H54 (cell line): ENCODE results near the gene REV1.

Experiments used
- DNase-seq: peaks from one replicate; pipeline ENCODE4 v3.0.0; 2011; ENCODE audit warnings: low spot score, mixed read lengths; ENCODE audit not compliant: insufficient read length
- FAIRE-seq: peaks from 3 replicates; lab custom pipeline; 2011; peaks lifted over from hg19 to GRCh38; lab: Jason Lieb, UNC
- POLR2A ChIP-seq: IDR thresholded peaks from 2 replicates; pipeline ENCODE4 v1.6.1; 2011; ENCODE audit warnings: low read depth, mild to moderate bottlenecking, low read length

Gene REV1

GRCh38 chr2:99495115-99495860, 5.5 kb upstream of the REV1 start:
- FAIRE-seq (no peak), DNase-seq (no peak)
- no peak for TF ChIP-seq POLR2A

DNA sequence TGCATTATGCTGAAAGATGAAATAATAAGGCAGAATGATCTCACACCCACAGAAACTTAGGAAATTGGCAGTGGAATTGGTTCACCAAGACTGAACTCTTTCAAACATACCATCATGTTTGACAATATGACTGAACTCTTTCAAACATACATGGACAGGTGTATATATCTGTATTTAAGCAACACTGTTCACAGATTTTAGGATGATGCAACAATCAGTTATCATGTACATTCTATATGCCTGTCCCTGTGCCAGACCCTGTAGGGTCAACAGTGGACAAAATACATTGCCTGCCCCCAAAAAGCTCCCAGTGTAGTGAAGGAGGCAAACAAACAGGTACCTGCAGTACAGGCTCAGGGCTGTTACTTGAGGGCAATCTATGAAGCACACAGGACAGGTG, 2.9 kb upstream of the REV1 start:
- FAIRE-seq, result no peak
- TF ChIP-seq POLR2A, result no peak
- no peak for DNase-seq

GRCh38 chr2:99490623-99491461, 1.0 kb upstream of the REV1 start:
- FAIRE-seq (no peak), DNase-seq (no peak)
- no peak for TF ChIP-seq POLR2A

DNA sequence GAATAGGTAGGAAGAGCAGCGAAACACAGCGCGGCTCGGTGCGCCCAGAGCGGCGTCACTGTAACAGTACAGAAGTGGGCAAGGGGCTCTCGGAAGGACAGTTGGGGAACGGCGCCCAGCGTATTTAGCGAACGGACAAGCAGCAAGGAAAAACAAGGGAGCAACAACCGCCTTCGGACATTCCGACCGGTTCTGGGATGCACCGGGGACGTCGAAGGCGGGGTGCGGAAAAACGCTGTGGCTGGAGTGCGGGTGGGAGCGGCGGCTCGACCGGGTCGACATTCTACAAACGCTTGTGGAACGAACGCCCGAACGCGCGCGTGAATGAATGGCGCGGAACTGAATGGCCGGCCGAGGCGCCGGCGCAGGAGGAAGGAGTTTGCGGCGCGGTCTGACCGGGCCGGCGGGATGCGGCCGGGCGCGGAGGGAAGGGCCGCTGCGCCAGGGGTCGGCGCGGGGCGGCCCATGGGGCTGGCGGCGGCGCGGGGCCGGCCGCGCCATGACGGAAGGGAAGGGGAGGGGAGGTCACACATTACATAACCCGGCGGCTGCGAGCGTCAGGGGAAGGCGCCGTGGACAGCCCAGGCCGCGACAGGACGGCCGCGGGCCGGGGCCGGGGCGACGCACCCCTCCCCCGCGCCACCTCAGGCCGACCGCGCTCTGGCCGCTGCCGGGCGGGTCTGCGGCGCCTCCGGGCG, 605 bp downstream of the REV1 start:
- FAIRE-seq, result no peak

GRCh38 chr2:99488539-99489062, 1.2 kb downstream of the REV1 start:
- no peak for TF ChIP-seq POLR2A
- peak; percentile 38 for FAIRE-seq
- DNase-seq, result peak; percentile 24

More for the DNA sequence above, 605 bp downstream of the REV1 start:
- peak; percentile 44 for DNase-seq
- peak; percentile 25; the same call in 1 of the 2 replicates for TF ChIP-seq POLR2A

DNA sequence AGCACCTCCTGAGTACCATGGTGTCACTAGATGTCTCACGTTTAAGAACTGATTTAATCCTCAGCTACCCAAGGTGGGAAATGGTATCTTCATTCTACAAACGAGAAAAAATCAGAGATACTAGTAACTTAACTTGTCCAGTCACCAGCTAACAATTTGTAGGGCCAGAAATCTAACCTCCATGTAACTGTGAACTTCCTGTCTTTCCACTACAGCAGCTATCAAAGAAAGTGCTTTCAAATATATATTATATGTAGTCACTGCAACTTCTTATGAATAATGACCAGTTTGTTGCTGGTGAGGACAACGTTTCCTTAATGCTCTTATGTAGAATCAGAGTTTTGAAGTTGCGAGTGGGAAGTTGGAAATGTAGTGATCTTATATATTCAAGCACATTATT, 1.9 kb downstream of the REV1 start:
- no peak for DNase-seq
- no peak for FAIRE-seq
- TF ChIP-seq POLR2A, result no peak

GRCh38 chr2:99485824-99486223, 4.0 kb downstream of the REV1 start:
- FAIRE-seq, result no peak
- DNase-seq, result no peak
- TF ChIP-seq POLR2A, result no peak

DNA sequence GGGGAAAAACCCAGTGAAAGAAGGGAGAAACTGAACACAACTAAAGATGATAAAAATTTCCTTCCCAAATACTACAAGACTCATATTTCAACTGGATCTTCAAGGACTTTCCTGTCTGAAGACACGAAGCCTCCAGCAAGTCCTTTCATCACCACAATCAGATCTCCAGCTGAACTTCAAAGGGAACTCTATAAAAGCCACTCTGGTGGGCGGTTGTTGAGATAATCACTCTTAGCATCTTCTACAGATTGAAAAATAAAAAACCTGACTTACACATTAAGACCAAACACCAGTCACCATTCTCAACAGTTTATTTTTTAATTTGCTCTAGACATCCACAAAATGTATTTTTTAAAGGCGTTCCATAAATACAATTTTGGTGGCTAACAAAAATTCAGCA, 4.4 kb downstream of the REV1 start:
- no peak for TF ChIP-seq POLR2A
- no peak for DNase-seq
- no peak for FAIRE-seq

GRCh38 chr2:99484205-99484604, 5.6 kb downstream of the REV1 start:
- no peak for FAIRE-seq
- no peak for TF ChIP-seq POLR2A
- DNase-seq, result no peak

- DNase-seq (no peak), FAIRE-seq (no peak)
- no peak for TF ChIP-seq POLR2A
These were observed 7.9 kb downstream of the REV1 start for GRCh38 chr2:99481941-99482340.

- TF ChIP-seq POLR2A, result no peak
- DNase-seq (no peak), FAIRE-seq (no peak)
These were observed 8.3 kb downstream of the REV1 start for GRCh38 chr2:99481527-99481926.

DNA sequence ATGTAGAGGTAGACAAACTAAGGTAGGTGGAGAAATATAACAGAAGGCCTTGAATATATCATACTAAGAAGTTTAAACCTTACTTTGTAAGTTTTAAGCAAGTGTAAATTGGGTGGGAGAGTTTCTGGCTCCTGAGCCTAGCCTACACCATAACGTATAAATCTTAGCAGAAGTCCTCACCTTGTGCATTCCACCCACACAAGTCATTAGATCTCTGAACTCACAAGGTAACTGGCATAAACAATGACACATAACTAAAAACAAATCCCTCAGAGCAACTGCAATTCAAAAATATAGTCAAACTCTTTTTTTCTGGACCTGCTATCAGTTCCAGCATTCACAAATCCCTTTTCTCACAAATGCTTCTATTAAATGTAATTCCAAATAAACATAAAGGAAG, 9.4 kb downstream of the REV1 start:
- TF ChIP-seq POLR2A, result no peak
- FAIRE-seq, result no peak
- DNase-seq, result no peak

- DNase-seq, result no peak
- TF ChIP-seq POLR2A, result no peak
- no peak for FAIRE-seq
These were observed 11.2 kb downstream of the REV1 start for GRCh38 chr2:99478632-99479031.

DNA sequence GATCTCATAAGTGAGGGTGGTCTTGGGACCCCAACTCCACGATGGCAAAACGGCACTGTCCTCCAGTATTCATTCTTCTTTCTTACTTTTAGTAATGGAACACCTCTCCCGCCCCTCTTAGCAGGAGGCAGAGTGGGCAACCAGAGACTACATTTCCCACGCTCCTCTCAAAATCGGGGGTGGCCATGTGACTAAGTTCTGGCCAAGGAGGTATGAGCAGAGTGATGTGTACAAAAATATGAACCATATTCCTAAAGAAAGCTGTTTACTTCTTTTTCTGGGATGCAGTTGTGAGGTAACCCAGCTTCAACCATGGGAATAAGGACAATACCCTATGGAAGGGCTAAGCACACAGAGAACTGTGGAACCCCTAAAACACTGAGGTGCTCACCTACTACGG, 12.8 kb downstream of the REV1 start:
- TF ChIP-seq POLR2A, result no peak
- FAIRE-seq, result no peak
- DNase-seq, result no peak
